Heart right ventricle (tissue), 16 donors: ENCODE results near the gene TMEM38B. TPM values are rescaled to one million over a fixed set of nuclear protein-coding genes. Genes with fewer than 3 reads are reported as not detected.
"Not testable (repeated sequence)": the region's sequence is repeated elsewhere in the genome, so short reads cannot be mapped to it uniquely, and the experiment has no call there.

Experiments
- ATAC-seq, 8 donors: fragments of 200-7000 bp; cut with Tn5 transposase; one replicate each; pipeline ENCODE4 v1.9.1; 2020; ENCODE audit warnings: mild to moderate bottlenecking in 8 of 8, moderate library complexity in 8 of 8, moderate number of reproducible peaks in 1 of 8
- DNase-seq, 2 donors: peaks; one replicate each; pipeline ENCODE4 v3.0.0-alpha.2; 2020
- H3K27ac ChIP-seq, 10 donors: fragments of 200-600 bp; sonication (generic) in 2 of 10; one replicate each; pipeline versions ENCODE4 v1.5.0 to v1.8.0; 2020 to 2022; ENCODE audit warnings: mild to moderate bottlenecking in 3 of 10
- H3K27me3 ChIP-seq, 7 donors: fragments of 200-600 bp; one replicate each; pipeline ENCODE4 v1.8.0; 2021 to 2022; ENCODE audit warnings: mild to moderate bottlenecking in 2 of 7
- H3K36me3 ChIP-seq, 9 donors: fragments of 200-600 bp; sonication (generic) in 1 of 9; one replicate each; pipeline versions ENCODE4 v1.5.0 to v1.8.0; 2020 to 2022; ENCODE audit warnings: mild to moderate bottlenecking in 2 of 9
- H3K4me1 ChIP-seq, 9 donors: fragments of 200-600 bp; sonication (generic) in 1 of 9; one replicate each; pipeline versions ENCODE4 v1.5.0 to v1.8.0; 2020 to 2022; ENCODE audit warnings: mild to moderate bottlenecking in 4 of 9
- H3K4me3 ChIP-seq, 10 donors: fragments of 200-600 bp; sonication (generic) in 2 of 10; one replicate each; pipeline versions ENCODE4 v1.5.0 to v1.8.0; 2020 to 2022; ENCODE audit warnings: mild to moderate bottlenecking in 7 of 10, moderate library complexity in 2 of 10
- H3K9me3 ChIP-seq, 11 donors: fragments of 200-600 bp in 10 of 11; sonication (generic) in 2 of 11; one replicate each; pipeline versions ENCODE4 v1.5.0 to v1.8.0; 2013 to 2022; ENCODE audit warnings: mild to moderate bottlenecking in 2 of 11, control low read depth in 1 of 11, moderate library complexity in 1 of 11
- WGBS, 2 donors: extraction: QIAGEN DNeasy Blood & Tissue Kit; methylation state at CpG; one replicate each; pipeline ENCODE4 v1.1.7; 2013; ENCODE audit warnings: inconsistent platforms in 1 of 2; 5-methylcytosine and 5-hydroxymethylcytosine counted together
- intact Hi-C, 10 donors: fragments of 100-400 bp; cut with DNase I; formaldehyde crosslinking; loops; one replicate each; pipeline versions ENCODE4 v1.11.1 to v1.14.2; 2022
- polyA plus RNA-seq, 2 donors: library from polyadenylated mRNA; stranded (reverse); fragments of 200-250 nt; gene quantifications; one replicate each; pipeline ENCODE4 v1.2.3, GENCODE V29; 2013
- total RNA-seq, 10 donors: library from RNA; stranded (reverse); fragmentation: NEBNext Ultra II Directional in 3 of 10; extraction: Animal tissue kit (Norgen Biotek cat#: 25700) in 3 of 10; gene quantifications; one replicate each; pipeline versions ENCODE4 v1.2.1 to v1.2.4, GENCODE V29; 2021 to 2023
- TF ChIP-seq, protein P1 (sequence below), 9 donors: fragments of 200-600 bp; sonication (generic) in 2 of 9; IDR thresholded peaks; one replicate each; pipeline versions ENCODE4 v1.5.0 to v1.8.0; 2021 to 2022; ENCODE audit warnings: antibody characterized with exemption in 9 of 9, mild to moderate bottlenecking in 5 of 9, moderate library complexity in 1 of 9
- donor health status: Arrhythmogenic right ventricular cardiomyopathy.
- donor health status: ischemic (EF 13 %, LVEDD 7.1; RV severe dilation, severe dysfunction).
- donor health status: healthy with polysubstance abuse.
- donor health status: DM: no; HTN: yes; CAD: no.
- donor health status: DM: no; HTN: no; CAD: no.
- donor health status: ischemic (EF 25% LVEDD 6.9; RV normal size, moderate dysfunction).
- donor health status: ischemic (EF 25% LVEDD 5.7; RV mildly dilated, moderate dysfunction).
- donor health status: healthy.
- donor health status: DM: yes; HTN: yes; CAD: no.
- donor health status: Ischemic cardiomyopathy.
- donor health status: ischemic (EF 35%, LVEDD 5.7; RV mildly dilated, moderate dysfunction).
- donor health status: nonischemic (EF 11% LVEDD 7.7; RV severe dilation, severe dysfunction).
- donor health status: DM: yes; HTN: yes; CAD: no.
- donor health status: PGD.
- donor health status: ischemic (EF 29% LVEDD 5.4; RV normal size, mild dysfunction).
- donor health status: nonischemic (EF 23%, LVEDD 6.1; RV moderate dilation, normal function).

The TMEM38B gene
- total and polyA plus RNA-seq, 12 donors = 13.5 to 68.4 (median 53.0) TPM

DNA sequence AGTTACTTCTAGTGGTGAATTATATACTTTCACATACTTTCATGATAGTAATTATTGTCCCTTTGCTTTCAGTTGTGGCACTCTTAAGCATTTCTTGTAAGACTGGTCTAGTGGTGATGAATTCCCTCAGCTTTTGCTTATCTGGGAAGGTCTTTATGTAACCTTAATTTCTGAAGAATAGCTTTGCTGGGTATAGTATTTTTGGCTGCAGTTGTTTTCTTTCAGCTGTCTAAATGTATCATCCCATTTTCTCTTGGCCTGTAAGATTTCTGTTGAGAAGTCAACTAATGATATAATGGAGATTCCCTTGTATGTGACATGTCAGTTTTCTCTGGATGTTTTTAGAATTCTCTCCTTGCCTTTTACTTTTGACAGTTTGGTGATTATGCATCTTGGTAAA is 41.0 kb downstream of the TMEM38B start:
- Histone ChIP-seq H3K4me1 (no peaks in the 10 kb centered on the region), H3K27me3 (no peaks in the 10 kb centered on the region), H3K9me3 (peaks cover 0 to 58% (median 37%) of the 10 kb centered on the region in 11 donors), H3K36me3 (peaks cover 0 to 58% (median 0%) of the 10 kb centered on the region in 9 donors), H3K27ac (no peak overlapping the region), H3K4me3 (no peak overlapping the region)
- DNase-seq = no peak
- TF ChIP-seq, protein P1, sequence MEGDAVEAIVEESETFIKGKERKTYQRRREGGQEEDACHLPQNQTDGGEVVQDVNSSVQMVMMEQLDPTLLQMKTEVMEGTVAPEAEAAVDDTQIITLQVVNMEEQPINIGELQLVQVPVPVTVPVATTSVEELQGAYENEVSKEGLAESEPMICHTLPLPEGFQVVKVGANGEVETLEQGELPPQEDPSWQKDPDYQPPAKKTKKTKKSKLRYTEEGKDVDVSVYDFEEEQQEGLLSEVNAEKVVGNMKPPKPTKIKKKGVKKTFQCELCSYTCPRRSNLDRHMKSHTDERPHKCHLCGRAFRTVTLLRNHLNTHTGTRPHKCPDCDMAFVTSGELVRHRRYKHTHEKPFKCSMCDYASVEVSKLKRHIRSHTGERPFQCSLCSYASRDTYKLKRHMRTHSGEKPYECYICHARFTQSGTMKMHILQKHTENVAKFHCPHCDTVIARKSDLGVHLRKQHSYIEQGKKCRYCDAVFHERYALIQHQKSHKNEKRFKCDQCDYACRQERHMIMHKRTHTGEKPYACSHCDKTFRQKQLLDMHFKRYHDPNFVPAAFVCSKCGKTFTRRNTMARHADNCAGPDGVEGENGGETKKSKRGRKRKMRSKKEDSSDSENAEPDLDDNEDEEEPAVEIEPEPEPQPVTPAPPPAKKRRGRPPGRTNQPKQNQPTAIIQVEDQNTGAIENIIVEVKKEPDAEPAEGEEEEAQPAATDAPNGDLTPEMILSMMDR (IDR thresholded peaks at IDR 0.05) = no peak
- ATAC-seq = no peak
- intact Hi-C loops = no loop called here

DNA sequence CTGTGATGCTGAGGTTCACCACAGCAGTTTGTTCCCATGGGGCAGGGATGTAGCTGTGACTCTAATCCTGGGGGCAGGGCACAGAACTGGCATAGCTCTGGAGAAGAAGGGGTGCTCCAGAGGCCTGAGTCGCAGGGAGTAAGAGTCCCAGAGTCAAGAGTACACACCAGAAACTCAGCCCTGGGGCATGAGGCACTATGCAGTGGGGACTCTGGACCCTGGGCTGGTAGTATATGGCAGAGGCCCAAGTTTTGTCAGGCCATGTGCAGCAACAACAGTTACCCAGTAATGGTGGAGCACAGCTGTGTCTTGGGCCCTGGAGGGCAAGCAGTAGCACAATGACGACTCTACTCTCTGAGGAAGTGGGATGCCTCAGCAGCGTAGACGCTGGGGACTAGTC is 42.9 kb downstream of the TMEM38B start:
- TF ChIP-seq, protein P1 (IDR thresholded peaks at IDR 0.05) = no peak
- no peak overlapping the region for H3K27ac ChIP-seq
- ATAC-seq (peak in 1 of 8 donors; percentile 34), DNase-seq (no peak)
- intact Hi-C loops = no loop called here
- peaks cover 0 to 52% (median 37%) of the 10 kb centered on the region in 11 donors for H3K9me3 ChIP-seq
- peaks cover 0 to 49% (median 3%) of the 10 kb centered on the region in 9 donors for H3K36me3 ChIP-seq
- 95 to 97% methylated on average over 4 of the region's 4 CpGs for WGBS, 2 donors
- no peaks in the 10 kb centered on the region for H3K4me1 ChIP-seq
- no peak overlapping the region for H3K4me3 ChIP-seq
- no peaks in the 10 kb centered on the region for H3K27me3 ChIP-seq

DNA sequence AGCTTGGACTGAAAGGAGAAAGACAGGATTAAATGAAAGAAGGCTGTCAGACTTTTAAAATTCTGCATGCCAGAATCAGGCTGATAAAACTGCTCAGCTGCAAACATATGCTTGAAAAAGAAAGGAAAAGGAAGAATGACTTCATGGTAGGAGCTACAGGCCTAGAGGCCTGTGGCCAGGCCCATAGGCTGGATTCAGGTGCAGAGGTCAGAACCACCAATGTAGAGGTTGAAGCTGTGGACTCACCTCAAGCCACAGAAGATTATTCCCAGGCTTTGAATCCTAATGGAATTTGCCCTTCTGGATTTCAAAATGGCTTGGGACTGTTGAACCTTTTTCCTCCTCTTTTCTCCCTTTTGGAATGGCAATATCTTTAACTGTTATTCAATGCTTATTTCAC is 47.7 kb downstream of the TMEM38B start:
- Histone ChIP-seq H3K9me3 (peaks cover 0 to 12% (median 0%) of the 10 kb centered on the region in 11 donors), H3K36me3 (peaks cover 0 to 10% (median 0%) of the 10 kb centered on the region in 9 donors), H3K4me1 (no peaks in the 10 kb centered on the region), H3K27me3 (no peaks in the 10 kb centered on the region), H3K27ac (no peak overlapping the region), H3K4me3 (no peak overlapping the region)
- DNase-seq (no peak), ATAC-seq (no peak)
- intact Hi-C loops = no loop called here
- TF ChIP-seq, protein P1 (IDR thresholded peaks at IDR 0.05) = no peak

DNA sequence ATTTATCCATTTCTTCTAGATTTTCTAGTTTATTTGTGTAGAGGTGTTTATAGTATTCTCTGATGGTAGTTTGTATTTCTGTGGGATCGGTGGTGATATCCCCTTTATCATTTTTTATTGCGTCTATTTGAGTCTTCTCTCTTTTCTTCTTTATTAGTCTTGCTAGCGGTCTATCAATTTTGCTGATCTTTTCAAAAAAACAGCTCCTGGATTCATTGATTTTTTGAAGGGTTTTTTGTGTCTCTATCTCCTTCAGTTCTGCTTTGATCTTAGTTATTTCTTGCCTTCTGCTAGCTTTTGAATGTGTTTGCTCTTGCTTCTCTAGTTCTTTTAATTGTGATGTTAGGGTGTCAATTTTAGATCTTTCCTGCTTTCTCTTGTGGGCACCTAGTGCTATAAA is 53.0 kb downstream of the TMEM38B start:
- H3K27ac ChIP-seq, H3K27me3 ChIP-seq, H3K4me1 ChIP-seq, DNase-seq, intact Hi-C loops, ATAC-seq, H3K4me3 ChIP-seq: not testable (repeated sequence)
- Histone ChIP-seq H3K36me3 (peaks cover 0 to 46% (median 7%) of the 10 kb centered on the region in 9 donors), H3K9me3 (peaks cover 0 to 14% (median 0%) of the 10 kb centered on the region in 11 donors)
- WGBS, 2 donors = 94 to 100% methylated on average over 2 of the region's 3 CpGs

DNA sequence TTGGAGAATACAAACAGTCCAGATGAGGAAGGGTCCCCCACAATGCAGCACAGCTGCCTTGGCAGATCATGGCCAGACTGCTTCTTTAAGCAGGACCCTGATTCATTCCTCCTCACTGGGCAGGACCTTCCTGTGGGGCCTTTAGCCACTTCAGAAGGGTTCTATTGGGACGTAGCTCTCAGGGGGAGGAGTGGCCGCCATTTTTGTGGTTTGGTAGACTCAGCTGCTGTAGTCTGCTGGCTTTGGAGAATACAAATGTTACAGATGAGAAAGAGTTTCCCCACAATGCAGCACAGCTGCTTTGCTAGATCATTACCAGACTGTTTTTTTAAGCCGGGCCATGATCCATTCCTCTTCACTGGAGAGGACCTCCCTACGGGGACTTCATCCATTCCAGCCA is 57.4 kb downstream of the TMEM38B start:
- Histone ChIP-seq H3K4me3 (no peak overlapping the region), H3K27me3 (no peaks in the 10 kb centered on the region), H3K9me3 (peaks cover 0 to 33% (median 4%) of the 10 kb centered on the region in 11 donors), H3K27ac (no peak overlapping the region), H3K36me3 (peaks cover 0 to 57% (median 7%) of the 10 kb centered on the region in 9 donors), H3K4me1 (no peaks in the 10 kb centered on the region)
- DNase-seq (no peak), ATAC-seq (no peak)
- TF ChIP-seq, protein P1 (IDR thresholded peaks at IDR 0.05) = no peak
- 93 to 97% methylated on average over 4 of the region's 4 CpGs for WGBS, 2 donors
- intact Hi-C loops = no loop called here
